Measurements from ENCODE around the gene KLHL13.

The KLHL13 gene

GRCh38 chrX:117892469-117892868 lies 224.1 kb downstream of the KLHL13 start:
- DNase-seq (ENCODE audit: extremely low read depth in 1 of 2, low read depth in 1 of 2), result no peak

- no peak for DNase-seq (ENCODE audit: extremely low read depth in 1 of 2, low read depth in 1 of 2)
These were observed 244.8 kb downstream of the KLHL13 start for GRCh38 chrX:117871796-117872195.

GRCh38 chrX:117860517-117860916 lies 256.1 kb downstream of the KLHL13 start:
- DNase-seq (ENCODE audit: extremely low read depth in 1 of 2, low read depth in 1 of 2), result no peak

- DNase-seq (ENCODE audit: extremely low read depth in 1 of 2, low read depth in 1 of 2), result no peak
These were observed 261.8 kb downstream of the KLHL13 start for GRCh38 chrX:117854806-117855205.

- no peak for DNase-seq (ENCODE audit: extremely low read depth in 1 of 2, low read depth in 1 of 2)
These were observed 265.6 kb downstream of the KLHL13 start for GRCh38 chrX:117851025-117851424.
